GM21576 (cell line): Measurements from ENCODE around the gene IL6R.

ENCODE experiments used
- ATAC-seq: cut with Tn5 transposase; IDR thresholded peaks from one replicate; pipeline ENCODE4 v1.9.1; 2021; ENCODE audit warnings: mild to moderate bottlenecking, moderate library complexity; ENCODE audit not compliant: unreplicated experiment

IL6R gene

GRCh38 chr1:154502744-154503115 lies 97.6 kb downstream of the IL6R start:
- ATAC-seq = no peak

DNA sequence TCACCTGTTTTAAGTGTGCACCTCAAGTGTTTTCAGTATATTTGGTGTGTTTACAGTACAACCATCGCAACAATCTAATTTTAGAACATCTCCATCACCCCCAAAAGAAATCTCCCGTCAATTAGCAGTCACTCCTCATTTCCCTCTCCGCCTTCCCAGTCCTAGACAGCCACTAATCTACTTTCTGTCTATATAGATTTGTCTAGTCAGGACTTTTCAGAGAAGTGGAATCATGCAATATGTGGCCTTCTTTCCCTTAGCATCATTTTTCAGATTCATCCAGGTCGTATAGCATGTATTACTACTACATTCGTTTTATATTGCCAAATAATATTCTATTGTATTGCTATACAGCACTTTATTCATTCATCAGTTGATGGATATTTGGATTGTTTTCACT lies 98.8 kb downstream of the IL6R start:
- no peak for ATAC-seq

GRCh38 chr1:154512760-154513159 lies 107.6 kb downstream of the IL6R start:
- ATAC-seq = no peak

DNA sequence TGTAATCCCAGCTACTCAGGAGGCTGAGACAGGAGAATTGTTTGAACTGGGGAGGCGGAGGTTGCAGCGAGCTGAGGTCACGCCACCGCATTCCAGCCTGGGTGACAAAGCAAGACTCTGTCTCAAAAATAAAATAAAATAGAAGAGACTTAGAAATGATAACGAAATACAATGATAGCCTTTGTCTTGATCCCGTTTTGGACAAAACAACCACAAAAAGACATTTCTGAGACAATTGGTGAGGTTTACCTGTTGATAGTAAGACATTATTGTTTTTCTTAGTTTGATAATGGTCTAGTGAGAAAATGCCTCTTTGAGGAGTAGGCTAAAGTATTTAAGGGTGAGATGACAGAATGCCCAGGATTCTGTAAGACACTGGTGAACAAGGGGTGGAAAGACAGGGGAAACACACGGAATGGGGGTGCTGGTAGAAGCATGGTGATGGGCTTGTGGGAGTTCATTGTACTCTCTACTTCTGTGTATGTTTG lies 109.0 kb downstream of the IL6R start:
- ATAC-seq = no peak

DNA sequence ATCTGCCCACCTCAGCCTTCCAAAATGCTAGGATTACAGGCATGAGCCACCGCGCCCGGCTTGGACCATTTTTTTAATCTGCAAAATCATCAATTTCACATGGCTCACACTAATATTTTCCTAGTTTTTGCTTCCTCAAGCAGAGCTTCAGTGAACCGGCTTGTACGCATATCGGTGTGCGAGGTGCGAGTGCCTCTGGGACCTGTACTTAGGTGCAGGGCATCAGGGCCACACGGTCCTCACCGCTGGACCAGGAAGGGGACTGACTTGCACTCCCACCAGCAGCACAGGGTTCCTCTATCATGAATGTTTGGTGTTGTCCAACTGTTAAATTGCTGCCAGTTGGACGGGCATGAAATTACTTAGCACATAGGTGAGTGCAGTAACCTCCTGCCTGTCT lies 112.5 kb downstream of the IL6R start:
- ATAC-seq = no peak
